Measurements from ENCODE around the gene OSBPL8.

GRCh38 chr12:76586764-76587395 lies 27.3 kb upstream of the OSBPL8 start:
- TF ChIP-seq CTCF (IDR thresholded peaks at IDR 0.05; ENCODE audit: insufficient read depth, low read length, poor library complexity, severe bottlenecking) (peak; percentile 58), EZH2phosphoT487 (conservative IDR thresholded peaks at IDR 0.05; ENCODE audit: low read length) (no peak)
